ENCODE results near the gene FRMD4A.

DNA sequence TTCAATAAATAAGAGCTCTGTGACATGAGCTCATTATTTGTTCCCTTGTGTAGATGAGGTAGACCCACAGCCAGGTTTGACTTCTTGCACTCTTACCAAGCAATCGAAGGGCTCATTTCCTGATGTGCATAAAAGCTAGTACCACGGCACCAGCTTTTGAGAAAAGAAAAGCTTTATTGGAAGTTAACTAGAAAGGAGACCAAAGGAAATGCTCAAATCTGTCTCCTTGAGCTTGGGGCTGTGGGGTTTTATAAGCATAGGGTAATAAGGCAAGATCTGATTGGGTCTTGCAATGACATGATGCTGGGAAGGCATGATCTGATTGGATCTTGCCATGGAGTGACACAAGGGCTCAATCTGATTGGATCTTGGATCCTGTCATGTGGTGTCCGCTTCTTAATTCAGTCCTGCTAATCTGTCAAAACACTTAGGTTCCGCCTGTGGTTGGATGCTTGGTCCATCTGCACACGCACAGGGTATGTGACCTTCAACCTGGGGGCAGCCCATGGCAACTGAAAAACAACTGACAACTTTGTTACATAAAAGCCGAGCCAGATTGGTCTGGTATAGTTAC is 47.8 kb upstream of the FRMD4A start:
- TF ChIP-seq, protein P1, sequence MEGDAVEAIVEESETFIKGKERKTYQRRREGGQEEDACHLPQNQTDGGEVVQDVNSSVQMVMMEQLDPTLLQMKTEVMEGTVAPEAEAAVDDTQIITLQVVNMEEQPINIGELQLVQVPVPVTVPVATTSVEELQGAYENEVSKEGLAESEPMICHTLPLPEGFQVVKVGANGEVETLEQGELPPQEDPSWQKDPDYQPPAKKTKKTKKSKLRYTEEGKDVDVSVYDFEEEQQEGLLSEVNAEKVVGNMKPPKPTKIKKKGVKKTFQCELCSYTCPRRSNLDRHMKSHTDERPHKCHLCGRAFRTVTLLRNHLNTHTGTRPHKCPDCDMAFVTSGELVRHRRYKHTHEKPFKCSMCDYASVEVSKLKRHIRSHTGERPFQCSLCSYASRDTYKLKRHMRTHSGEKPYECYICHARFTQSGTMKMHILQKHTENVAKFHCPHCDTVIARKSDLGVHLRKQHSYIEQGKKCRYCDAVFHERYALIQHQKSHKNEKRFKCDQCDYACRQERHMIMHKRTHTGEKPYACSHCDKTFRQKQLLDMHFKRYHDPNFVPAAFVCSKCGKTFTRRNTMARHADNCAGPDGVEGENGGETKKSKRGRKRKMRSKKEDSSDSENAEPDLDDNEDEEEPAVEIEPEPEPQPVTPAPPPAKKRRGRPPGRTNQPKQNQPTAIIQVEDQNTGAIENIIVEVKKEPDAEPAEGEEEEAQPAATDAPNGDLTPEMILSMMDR (IDR thresholded peaks at IDR 0.05), result no peak
- TF ChIP-seq POLR2A (IDR thresholded peaks at IDR 0.05), result no peak
